Suprapubic skin (tissue), 4 donors: Measurements from ENCODE around the gene TMEM253.

ENCODE experiments used
- CTCF ChIP-seq, 2 donors: fragments of 200-600 bp in 1 of 2; fragments of 450-650 bp in 1 of 2; sonication (generic) in 1 of 2; IDR thresholded peaks; one replicate each; pipeline ENCODE4 v1.5.1; 2016 to 2019; ENCODE audit warnings: antibody characterized with exemption in 2 of 2, mild to moderate bottlenecking in 1 of 2, moderate library complexity in 1 of 2
- EP300 ChIP-seq: sonication (generic); formaldehyde crosslinking; IDR thresholded peaks from one replicate; pipeline ENCODE4 v1.6.1; 2017; ENCODE audit warnings: antibody characterized with exemption
- POLR2A ChIP-seq, 2 donors: fragments of 450-650 bp; IDR thresholded peaks; one replicate each; pipeline ENCODE4 v1.6.1; 2017; ENCODE audit warnings: antibody characterized with exemption in 2 of 2, mild to moderate bottlenecking in 2 of 2, moderate library complexity in 2 of 2
- POLR2AphosphoS5 ChIP-seq, 3 donors: sonication (generic); formaldehyde crosslinking; IDR thresholded peaks; one replicate each; pipeline ENCODE4 v1.6.1; 2017; ENCODE audit warnings: antibody characterized with exemption in 3 of 3

GRCh38 chr14:21107283-21107800 lies 6.5 kb downstream of the TMEM253 start:
- no peak for TF ChIP-seq CTCF (IDR thresholded peaks at IDR 0.05)
- TF ChIP-seq POLR2AphosphoS5 (IDR thresholded peaks at IDR 0.05): no peak
- TF ChIP-seq POLR2A (IDR thresholded peaks at IDR 0.05): no peak
- no peak for TF ChIP-seq EP300
